ENCODE data around the gene CCDC142. TPM values are rescaled to one million over a fixed set of nuclear protein-coding genes. Genes with fewer than 3 reads are reported as not detected.
A peak's percentile ranks its signal among the peaks of the same experiment; 100 is the strongest.
"Not testable (repeated sequence)": the region's sequence is repeated elsewhere in the genome, so short reads cannot be mapped to it uniquely, and the experiment has no call there.

Gene CCDC142
- total RNA-seq, 2 donors from 2014 or later = 25.4 to 26.3 TPM

DNA sequence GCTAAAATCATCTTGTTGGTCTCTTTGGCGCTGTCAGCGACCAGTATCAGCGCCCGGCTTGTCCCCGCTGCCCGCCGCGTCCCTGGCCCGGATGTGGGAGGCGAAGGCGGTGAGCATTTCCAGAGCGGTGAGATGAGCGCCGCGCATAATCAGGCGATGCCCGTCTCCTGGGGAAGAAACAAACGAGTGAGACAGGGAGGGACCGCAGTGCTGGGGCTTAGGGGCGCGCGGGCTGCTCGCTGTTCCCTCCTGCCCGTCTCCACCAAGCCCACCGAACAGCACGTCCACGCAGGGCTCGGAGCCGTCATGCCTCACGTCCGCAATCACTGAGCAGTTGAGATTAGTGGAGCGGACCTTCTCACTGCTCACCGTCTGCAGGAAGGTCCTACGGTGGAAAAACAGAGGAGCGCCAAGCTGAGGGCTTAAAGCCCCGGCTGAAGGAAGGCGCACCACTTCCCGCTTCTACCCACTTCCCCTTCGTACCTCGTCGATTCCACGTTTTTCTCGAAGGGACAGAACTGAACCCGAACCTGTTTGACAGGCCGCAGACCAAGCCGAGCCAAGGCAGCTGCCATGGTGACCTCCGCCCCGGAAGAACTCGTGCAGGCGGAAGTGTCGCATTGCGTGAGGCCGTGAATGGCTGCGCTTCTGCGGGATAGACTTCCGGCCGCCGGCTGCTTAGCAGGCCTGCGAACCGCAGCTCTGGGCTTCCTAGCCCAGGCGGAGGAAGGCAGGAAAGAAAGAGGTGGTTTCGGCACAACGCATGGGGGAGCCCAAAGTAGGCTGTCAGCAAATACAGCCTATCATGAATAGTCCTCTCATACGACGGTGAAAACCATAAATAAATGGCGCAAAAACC, 10.5 kb downstream of the CCDC142 start, which contains the start of gene MRPL53:
Gene MRPL53 (minus strand): TSS at position 595 of the 859 bp plus-strand sequence. CDS start 20 bp downstream, at position 575.
- Mint-ChIP-seq H3K9me3 (no peaks in the 10 kb centered on the region), H3K27ac (peak within 1 kb of the TSS; percentile 97), H3K4me1 (peaks cover 10% of the 10 kb centered on the region), H3K36me3 (ENCODE audit: low read depth) (peaks cover 58% of the 10 kb centered on the region), H3K27me3 (no peaks in the 10 kb centered on the region), H3K4me3 (peak within 1 kb of the TSS; percentile 98)
- peak; percentile 96 for ATAC-seq (replicated peaks)

DNA sequence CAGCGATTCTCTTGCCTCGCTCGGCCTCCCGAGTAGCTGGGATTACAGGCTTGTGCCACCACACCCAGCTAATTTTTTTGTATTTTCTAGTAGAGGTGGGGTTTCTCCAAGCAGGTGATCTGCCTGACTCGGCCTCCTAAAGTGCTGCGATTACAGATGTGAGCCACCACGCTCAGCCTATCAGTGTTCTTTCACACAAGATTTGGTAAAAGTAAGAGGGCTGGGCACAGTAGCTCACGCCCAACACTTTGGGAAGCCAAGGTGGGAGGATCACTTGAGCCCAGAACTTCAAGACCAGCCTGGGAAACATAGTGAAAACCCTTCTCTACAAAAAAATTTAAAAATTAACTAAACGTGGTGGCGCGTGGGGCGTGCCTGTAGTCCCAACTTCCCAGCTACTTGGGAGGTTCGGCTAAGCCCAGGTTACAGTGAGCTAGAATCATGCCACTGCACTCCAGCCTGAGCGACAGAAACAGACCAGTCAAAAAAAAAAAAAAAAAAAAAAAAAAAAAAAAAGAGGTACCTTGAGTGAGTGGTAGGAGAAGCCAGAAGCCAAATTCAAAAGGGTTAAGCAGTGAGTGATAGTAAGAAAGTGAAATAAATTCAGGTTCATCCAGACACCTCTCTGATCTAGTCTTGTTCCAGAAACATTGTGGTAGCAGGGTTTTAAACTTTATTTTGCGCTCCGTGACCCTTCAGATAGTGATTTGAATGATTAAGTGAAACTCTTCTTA, 11.3 kb downstream of the CCDC142 start:
- H3K9me3 Mint-ChIP-seq = no peaks in the 10 kb centered on the region
- H3K4me3 Mint-ChIP-seq = peak overlapping the region; percentile 98
- no peak for ATAC-seq (replicated peaks)
- no peaks in the 10 kb centered on the region for H3K27me3 Mint-ChIP-seq
- peaks cover 54% of the 10 kb centered on the region for H3K36me3 Mint-ChIP-seq (ENCODE audit: low read depth)
- H3K4me1 Mint-ChIP-seq = peaks cover 9% of the 10 kb centered on the region
- peak overlapping the region; percentile 97 for H3K27ac Mint-ChIP-seq

DNA sequence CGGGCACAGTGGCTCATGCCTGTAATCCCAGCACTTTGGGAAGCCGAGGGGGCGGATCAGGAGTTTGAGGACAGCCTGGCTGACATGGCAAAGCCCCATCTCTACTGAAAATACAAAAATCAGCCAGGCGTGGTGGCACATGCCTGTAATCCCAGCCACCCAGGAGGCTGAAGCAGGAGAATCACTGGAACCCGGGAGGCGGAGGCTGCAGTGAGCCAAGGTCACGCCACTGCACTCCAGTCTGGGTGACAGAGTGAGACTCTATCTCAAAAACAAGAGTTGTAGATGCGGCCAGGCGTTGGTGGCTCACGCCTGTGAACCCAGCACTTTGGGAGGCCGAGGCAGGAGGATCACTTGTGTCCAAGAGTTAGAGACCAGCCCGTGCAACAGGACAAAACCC, 12.1 kb downstream of the CCDC142 start:
- not testable (repeated sequence) for H3K27me3 Mint-ChIP-seq; H3K4me1 Mint-ChIP-seq; ATAC-seq (replicated peaks); H3K9me3 Mint-ChIP-seq
- peak overlapping the region; percentile 81 for H3K27ac Mint-ChIP-seq
- H3K4me3 Mint-ChIP-seq = peak overlapping the region; percentile 98
- peaks cover 52% of the 10 kb centered on the region for H3K36me3 Mint-ChIP-seq (ENCODE audit: low read depth)

DNA sequence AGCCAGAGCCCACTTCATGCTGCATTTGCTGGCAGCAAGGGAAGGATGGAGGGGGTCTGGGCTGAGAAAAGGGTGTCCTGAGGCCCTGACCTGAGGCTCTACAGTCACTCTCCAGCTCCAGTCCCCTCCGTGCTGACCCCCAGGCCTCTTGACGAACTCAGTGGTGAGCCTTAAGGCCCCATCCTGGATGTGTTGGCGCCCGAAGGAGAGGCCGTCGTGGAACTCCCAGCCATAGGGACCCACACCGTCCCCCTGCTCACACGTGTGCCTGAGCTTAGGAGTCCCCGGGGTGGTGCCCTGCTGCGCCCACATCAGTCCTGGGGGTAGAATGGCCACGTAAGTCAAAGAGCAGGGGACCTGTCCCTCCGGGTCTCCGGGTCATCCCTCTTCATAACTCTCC, 18.4 kb downstream of the CCDC142 start:
- Mint-ChIP-seq H3K4me3 (peak overlapping the region; percentile 99), H3K4me1 (peaks cover 9% of the 10 kb centered on the region), H3K27me3 (no peaks in the 10 kb centered on the region), H3K36me3 (ENCODE audit: low read depth) (peaks cover 28% of the 10 kb centered on the region), H3K27ac (peak overlapping the region; percentile 70), H3K9me3 (no peaks in the 10 kb centered on the region)
- no peak for ATAC-seq (replicated peaks)

DNA sequence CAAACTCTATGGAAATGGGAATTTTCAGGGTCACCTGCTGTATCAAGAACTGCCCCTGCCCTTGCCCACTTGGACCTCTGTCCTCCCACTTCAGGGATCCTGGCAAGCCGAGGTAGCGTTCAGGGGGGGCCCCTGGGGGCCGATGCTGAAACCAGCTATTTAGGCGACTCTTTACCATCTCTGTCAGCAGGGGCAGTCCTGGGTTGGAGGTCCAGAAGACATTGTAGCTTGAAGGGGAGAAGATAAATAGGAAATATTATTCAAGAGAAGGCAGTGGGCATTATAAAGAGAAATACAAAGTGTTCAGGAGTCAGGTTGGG, 20.1 kb downstream of the CCDC142 start:
- Mint-ChIP-seq H3K4me3 (peak overlapping the region; percentile 99), H3K27ac (peak overlapping the region; percentile 62), H3K4me1 (peaks cover 14% of the 10 kb centered on the region), H3K9me3 (no peaks in the 10 kb centered on the region), H3K36me3 (ENCODE audit: low read depth) (peaks cover 36% of the 10 kb centered on the region), H3K27me3 (no peaks in the 10 kb centered on the region)
- ATAC-seq (replicated peaks) = no peak

DNA sequence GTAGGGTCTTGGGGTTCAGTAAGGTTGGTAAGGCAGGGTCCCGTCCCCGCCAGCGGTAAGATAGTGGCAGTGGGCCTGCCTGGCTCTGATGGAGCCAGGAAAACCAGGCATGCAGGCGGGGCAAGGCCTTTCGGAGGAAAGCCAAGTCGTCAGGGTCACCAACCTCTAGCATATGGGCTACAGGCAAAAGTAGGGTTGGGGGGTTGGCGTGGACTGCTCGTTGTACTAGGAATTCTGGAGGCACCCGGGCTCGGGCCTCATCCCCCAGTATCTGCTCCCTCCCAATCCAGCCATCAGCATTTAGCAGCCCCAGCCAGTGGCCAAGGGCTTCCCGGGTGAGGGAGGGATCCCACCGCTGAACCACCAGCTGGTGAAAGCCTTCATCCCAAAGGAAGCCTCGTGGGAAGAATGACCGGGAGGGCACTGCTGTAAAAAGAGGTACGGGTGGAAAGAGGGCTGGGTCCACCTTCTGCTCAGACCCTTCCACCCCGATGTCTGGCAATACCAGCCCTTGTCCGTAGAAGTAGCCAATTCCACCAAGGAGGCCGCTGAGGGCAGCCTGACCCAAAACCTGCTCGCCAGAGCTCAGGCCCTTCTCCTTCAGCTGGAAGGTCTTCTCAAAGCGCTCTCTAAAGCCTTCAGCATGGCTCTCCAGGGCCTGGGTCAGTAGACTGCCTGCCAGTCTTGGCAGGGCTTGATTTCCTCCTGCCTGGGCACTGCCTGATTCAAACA, 20.6 kb downstream of the CCDC142 start:
- peaks cover 16% of the 10 kb centered on the region for H3K4me1 Mint-ChIP-seq
- peak overlapping the region; percentile 99 for H3K4me3 Mint-ChIP-seq
- no peak overlapping the region for H3K27ac Mint-ChIP-seq
- peaks cover 42% of the 10 kb centered on the region for H3K36me3 Mint-ChIP-seq (ENCODE audit: low read depth)
- ATAC-seq (replicated peaks) = no peak
- no peaks in the 10 kb centered on the region for H3K27me3 Mint-ChIP-seq
- no peaks in the 10 kb centered on the region for H3K9me3 Mint-ChIP-seq

DNA sequence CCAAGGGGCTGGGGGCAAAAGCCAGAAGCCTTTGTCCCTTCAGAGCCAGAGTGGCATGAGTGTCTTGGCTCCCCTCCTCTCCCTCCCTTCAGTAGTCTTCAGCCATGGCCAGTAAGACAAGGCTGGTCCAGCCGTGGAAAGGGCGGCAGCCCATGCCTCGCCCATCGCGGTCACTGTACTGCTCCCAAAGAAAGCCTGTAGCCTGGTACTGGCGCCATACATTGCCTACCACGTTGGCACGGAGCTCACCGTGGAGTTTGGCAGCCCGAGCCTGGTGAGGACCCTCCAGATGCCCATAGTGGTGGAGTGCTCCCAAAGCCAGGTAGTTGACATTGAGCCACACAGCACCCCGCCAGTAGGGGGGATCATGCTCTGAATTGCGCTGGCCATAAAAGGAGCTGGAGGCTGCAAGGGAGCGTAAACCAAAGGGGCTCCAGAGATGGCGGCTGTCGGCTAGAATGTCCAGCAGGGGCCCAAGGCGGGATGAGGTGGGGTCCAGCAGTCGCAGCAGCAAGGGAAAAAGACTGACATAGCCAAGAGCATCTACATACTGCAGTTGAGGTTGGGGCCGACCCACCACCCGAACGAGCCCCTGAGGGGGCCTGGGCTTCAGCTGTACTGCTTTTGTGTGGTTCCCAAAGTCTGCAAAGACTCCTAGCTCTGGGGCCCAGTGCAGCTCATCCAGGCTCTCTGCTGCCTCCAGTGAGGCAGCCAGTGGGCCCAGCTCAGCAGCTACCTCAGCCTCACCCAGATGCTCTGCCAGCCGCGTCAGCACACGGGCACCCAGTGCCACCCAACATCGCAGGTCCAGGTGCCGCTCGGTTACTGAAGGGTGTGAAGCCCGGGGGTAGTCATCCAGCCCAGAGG, 21.4 kb downstream of the CCDC142 start:
- Mint-ChIP-seq H3K27ac (no peak overlapping the region), H3K27me3 (no peaks in the 10 kb centered on the region), H3K4me1 (peaks cover 23% of the 10 kb centered on the region), H3K9me3 (no peaks in the 10 kb centered on the region), H3K36me3 (ENCODE audit: low read depth) (peaks cover 50% of the 10 kb centered on the region), H3K4me3 (no peak overlapping the region)
- ATAC-seq (replicated peaks) = no peak

DNA sequence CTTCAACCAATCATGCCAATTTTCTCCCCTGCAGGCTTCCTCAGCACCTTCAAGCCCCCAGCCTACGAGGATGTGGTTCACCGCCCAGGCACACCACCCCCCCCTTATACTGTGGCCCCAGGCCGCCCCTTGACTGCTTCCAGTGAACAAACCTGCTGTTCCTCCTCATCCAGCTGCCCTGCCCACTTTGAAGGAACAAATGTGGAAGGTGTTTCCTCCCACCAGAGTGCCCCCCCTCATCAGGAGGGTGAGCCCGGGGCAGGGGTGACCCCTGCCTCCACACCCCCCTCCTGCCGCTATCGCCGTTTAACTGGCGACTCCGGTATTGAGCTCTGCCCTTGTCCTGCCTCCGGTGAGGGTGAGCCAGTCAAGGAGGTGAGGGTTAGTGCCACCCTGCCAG, 22.6 kb downstream of the CCDC142 start:
- peaks cover 58% of the 10 kb centered on the region for H3K36me3 Mint-ChIP-seq (ENCODE audit: low read depth)
- not testable (repeated sequence) for H3K9me3 Mint-ChIP-seq; H3K27me3 Mint-ChIP-seq; ATAC-seq (replicated peaks)
- H3K27ac Mint-ChIP-seq = peak overlapping the region; percentile 43
- peaks cover 36% of the 10 kb centered on the region for H3K4me1 Mint-ChIP-seq
- H3K4me3 Mint-ChIP-seq = peak overlapping the region; percentile 100

DNA sequence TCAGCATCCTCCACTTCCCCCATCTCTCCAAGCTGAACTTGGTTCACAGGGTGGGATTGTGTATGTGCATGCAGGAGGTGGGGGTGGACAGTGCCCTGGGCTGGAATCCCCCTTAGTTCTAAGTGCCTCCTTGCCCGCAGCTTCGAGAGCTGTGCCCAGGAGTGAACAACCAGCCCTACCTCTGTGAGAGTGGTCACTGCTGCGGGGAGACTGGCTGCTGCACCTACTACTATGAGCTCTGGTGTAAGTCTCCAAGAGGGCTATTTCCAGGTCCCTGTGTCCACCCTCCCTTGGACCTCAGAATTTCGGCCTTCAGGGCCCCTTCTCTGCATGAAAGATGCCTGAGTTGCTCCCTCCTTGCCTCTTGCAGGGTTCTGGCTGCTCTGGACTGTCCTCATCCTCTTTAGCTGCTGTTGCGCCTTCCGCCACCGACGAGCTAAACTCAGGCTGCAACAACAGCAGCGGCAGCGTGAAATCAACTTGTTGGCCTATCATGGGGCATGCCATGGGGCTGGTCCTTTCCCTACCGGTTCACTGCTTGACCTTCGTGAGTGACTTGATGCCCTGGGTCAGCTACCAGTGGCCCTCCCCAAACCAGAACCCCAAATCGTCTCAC, 23.2 kb downstream of the CCDC142 start:
- not testable (repeated sequence) for ATAC-seq (replicated peaks); H3K9me3 Mint-ChIP-seq; H3K27me3 Mint-ChIP-seq
- Mint-ChIP-seq H3K27ac (peak overlapping the region; percentile 99), H3K36me3 (ENCODE audit: low read depth) (peaks cover 63% of the 10 kb centered on the region), H3K4me1 (peaks cover 41% of the 10 kb centered on the region), H3K4me3 (peak overlapping the region; percentile 100)

DNA sequence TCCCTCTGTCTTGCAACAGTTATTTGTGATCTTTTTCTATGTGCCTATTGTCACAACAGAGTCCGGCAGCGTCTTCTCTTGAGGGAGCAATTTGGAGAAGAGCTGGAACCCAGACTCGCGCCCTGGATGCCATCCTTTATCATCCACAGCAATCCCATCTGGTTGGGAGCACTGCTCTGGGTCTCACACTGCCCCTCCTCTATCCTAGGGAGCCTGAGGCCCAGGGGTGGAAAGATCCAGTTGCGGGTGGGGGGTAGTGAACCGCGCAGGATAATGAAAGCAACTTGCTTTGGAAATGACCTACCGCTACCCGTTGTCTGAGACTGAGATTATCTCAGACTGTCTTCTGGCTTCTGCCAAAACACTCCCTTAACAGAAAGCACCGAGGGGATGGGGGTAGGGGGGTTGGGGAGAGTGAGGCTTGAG, 23.8 kb downstream of the CCDC142 start:
- peak overlapping the region; percentile 99 for H3K27ac Mint-ChIP-seq
- no peak for ATAC-seq (replicated peaks)
- H3K27me3 Mint-ChIP-seq = no peaks in the 10 kb centered on the region
- peak overlapping the region; percentile 100 for H3K4me3 Mint-ChIP-seq
- peaks cover 65% of the 10 kb centered on the region for H3K36me3 Mint-ChIP-seq (ENCODE audit: low read depth)
- H3K4me1 Mint-ChIP-seq = peaks cover 46% of the 10 kb centered on the region
- H3K9me3 Mint-ChIP-seq = no peaks in the 10 kb centered on the region

DNA sequence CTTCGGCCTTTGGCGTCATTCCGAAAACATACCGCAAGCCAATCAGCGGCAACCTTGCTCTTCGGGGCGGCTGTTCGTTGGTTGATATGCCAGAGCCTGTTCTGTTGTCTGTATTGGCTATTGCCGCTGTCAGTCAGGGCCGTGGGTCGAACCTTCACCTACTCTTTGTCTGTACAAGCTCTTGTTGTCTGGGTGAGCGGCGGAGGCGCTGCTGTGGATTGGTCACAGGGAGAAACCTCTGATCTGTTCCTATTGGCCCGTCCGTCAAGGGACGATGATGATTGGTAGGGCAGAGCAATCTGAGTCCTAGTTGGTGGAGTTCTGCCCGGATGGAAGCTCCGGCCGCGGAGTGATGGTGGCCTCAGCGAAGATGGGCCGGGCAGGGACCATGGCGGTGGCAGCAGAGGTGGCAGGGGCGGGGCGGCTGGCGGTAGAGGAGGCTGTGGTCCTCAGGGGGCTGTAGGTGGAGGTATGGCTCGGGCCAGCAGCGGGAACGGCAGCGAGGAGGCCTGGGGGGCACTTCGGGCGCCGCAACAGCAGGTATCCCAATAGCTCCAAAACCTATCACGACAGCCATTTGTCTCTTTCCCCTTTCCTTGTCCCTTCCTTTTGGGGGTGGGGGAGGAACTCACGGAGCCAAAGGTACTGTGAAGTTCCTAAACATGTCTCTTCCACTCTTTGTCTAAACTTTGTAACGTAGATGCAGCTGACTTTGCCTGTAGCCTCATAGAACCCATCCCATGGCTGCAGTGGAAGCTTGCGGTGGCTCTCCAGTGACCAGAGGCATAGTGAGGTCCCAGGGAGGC, 24.5 kb downstream of the CCDC142 start, which contains the start of gene WBP1:
Gene WBP1 (plus strand): TSS at position 307 of the 806 bp plus-strand sequence. CDS start 165 bp downstream, at position 472.
- peak; percentile 89 for ATAC-seq (replicated peaks)
- Mint-ChIP-seq H3K27ac (peak within 1 kb of the TSS; percentile 99), H3K27me3 (no peaks in the 10 kb centered on the region), H3K4me3 (peak within 1 kb of the TSS; percentile 100), H3K4me1 (peaks cover 45% of the 10 kb centered on the region), H3K9me3 (no peaks in the 10 kb centered on the region), H3K36me3 (ENCODE audit: low read depth) (peaks cover 63% of the 10 kb centered on the region)

DNA sequence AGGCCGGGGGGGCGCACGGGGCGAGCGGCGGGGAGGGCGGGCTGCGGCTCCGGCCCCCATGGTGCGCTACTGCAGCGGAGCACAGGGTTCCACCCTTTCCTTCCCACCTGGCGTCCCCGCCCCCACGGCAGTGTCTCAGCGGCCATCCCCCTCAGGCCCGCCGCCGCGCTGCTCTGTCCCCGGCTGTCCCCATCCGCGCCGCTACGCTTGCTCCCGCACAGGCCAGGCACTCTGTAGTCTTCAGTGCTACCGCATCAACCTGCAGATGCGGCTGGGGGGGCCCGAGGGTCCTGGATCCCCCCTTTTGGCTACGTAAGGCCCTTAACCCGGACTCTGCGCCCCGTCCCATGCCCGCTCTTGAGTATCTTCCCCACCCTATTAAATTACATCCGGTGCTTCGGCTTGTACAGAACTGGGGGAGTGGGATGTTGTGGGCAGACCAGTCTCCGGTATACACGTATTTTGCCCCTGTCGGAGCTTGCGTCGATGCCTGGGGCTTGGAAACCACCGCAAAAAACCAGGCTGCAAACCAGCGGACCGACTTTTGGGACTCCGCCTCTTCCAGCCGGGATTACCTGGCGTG, 25.2 kb downstream of the CCDC142 start:
- Mint-ChIP-seq H3K27ac (peak overlapping the region; percentile 99), H3K4me1 (peaks cover 46% of the 10 kb centered on the region), H3K36me3 (ENCODE audit: low read depth) (peaks cover 56% of the 10 kb centered on the region), H3K9me3 (no peaks in the 10 kb centered on the region), H3K27me3 (no peaks in the 10 kb centered on the region), H3K4me3 (peak overlapping the region; percentile 100)
- ATAC-seq (replicated peaks) = peak; percentile 27
